HG02870 (cell line): ENCODE measurements around the gene HRK.

Experiments
- ATAC-seq: cut with Tn5 transposase; IDR thresholded peaks from one replicate; pipeline ENCODE4 v1.9.1; 2021; ENCODE audit warnings: mild to moderate bottlenecking, moderate library complexity; ENCODE audit not compliant: unreplicated experiment

Gene HRK

DNA sequence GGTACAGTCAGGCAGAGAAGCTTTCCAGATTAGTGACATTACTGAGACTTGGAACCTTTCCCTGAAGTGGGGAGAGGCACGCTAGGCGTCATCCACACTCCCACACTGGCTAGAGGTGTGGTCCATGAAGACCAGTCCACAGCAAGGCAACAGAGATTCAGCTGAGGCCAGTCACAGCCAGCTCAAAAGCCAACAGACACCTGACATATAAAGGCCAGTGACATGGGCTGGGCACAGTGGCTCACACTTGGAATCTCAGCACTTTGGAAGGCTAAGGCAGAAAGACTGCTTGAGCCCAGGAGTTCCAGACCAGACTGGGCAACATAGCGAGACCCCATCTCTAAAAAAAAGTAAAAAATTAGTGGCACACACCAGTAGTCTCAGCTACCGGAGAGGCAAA, 10.9 kb downstream of the HRK start:
- no peak for ATAC-seq

DNA sequence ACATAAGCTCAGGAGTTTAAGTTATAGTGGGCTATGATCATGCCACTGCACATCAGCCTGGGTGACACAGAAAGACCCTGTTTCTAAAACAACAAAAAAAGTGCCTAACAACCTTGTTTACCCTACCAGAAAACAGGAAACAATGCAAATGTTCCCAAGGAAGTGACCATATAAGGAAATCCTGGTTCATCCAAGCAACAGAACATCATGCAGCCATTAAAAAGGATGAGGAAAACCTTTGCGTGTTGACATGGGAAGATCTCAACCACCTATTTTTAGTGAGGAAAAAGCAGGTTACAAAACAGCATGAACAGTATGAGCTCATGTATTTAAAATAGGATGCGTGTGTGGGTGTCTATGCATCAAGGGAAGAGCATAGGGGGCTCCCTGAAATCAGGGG, 13.7 kb downstream of the HRK start:
- ATAC-seq, result no peak

DNA sequence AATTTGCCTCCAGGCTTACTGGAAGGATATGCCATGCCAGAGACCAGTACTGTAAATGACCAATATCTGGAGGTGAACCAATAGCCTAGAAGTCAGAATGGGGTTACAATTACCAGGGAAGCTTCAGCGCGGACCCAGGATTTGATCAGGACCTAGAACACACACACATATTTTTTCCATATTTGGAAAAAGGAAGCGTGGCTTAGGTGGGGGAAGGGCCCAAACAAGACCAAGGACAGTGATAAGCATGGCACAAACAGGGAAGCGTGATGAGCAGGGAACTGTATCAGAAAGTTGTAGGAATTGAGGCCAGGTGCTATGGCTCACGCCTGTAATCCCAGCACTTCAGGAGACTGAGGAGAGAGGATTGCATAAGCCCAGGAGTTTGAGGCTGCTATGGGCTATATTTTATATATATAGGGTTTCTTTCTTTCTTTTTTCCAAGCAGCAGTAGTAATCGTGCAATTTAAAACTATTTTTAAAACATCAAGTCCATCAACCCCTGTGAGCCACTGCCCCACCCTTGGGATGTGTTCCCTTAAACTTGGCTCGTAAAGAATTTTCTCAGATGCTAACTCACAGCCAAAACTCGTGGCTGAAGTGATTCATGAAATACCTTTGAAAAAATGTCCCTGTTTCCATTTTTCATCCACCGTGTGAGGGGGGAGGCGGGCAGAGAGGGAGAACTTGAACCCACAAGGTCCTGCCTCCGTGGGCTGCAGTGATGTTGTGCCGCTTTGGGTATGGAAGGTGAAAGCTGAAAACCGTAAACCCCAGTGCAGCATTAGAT, 16.7 kb downstream of the HRK start:
- no peak for ATAC-seq

DNA sequence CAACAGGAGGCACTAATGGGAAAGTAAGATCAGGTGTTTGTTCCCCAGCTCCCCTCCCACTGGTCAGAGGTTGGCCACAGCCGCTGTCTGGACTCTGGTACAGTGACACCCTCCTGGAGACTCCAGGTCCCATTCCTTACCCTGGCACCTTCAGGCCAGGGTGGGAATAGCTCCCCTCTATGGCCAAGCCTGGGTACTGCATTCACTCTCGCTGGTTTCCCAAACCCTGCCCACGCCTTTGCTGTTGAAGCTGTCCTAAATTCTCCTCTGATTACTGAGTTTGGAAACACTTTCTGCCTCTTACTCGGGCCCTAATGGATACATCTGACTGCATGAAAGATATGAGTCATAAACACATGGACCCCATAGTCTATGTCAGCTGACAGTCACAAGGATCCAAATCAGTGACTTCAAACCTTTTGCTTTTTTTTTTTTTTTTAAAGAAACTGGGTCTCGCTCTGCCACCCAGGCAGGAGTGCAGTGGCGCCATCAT, 17.9 kb downstream of the HRK start:
- no peak for ATAC-seq

DNA sequence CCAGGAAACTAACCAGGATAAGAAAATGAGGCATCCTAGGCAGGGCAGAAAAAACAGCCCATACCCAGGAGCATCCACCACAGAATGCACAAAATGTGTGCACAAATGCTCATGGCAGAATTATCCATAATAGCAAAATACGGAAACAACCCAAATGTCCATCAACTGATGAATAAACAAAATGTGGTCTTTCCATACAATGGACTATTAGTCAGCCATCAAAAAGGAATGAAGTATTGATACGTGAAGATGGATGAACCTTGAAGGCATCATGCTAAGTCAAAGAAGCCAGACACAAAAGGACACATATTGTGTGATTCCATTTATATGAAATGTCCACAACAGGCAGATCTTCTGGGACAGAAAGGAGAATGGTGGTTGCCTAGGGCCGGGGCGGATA, 19.1 kb downstream of the HRK start:
- no peak for ATAC-seq

DNA sequence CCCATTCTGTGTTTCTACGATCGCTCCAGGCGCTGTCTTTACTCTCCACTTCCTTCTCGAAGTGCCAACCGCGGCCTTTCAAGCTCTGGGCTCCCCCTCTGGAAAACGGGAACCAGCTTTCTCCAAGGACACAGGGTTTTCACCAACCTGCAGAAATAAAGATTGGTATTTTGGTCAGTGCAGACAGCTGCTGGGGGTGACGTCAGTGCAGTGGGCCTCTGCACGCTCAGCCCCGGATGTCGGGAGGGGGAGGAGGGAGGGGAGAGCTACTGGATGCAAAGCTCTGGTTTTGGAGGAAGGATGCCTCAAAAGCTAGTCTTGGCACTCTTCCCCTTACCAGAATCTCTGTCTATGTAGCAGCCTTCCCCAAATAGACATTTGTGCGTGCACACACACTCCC, 19.9 kb downstream of the HRK start:
- peak; percentile 70 for ATAC-seq

DNA sequence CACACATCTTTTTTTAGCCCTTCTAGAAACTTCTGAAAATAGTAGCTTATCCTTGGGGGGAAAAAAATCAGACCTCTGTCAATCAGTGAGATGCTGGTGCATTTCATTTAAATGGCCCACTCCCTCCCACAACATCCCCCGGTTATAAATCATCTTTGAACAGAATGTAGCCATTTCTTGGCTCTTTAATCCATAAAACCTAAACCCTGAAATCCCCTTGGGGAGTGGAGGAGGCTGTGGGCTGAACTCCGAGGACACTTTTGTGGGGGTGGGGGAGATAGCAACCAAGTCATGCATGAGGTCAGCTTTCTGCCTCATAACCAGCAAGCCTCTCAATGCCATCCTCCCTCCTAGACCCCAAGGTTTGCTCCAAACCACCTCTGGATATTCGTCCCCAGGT, 21.0 kb downstream of the HRK start:
- no peak for ATAC-seq

DNA sequence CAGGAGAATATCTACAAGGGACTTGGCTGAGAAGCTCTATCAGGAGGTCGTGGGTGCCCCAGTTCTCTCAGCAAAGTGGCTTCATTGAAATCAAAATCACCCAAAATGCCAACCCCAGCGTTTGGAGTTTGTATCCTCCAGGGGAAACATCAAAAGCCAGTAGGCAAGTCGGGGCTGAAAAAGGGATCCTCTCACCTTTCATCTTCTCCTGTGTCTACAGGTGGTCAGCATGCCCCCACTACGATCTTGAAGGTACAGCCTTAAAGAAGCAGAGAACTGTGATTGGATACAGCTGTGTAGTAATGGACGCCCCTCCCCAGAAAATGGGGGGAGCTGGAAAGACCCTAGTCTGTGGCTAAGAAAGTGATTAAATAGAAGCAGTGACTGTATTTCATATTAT, 22.2 kb downstream of the HRK start:
- ATAC-seq, result no peak

DNA sequence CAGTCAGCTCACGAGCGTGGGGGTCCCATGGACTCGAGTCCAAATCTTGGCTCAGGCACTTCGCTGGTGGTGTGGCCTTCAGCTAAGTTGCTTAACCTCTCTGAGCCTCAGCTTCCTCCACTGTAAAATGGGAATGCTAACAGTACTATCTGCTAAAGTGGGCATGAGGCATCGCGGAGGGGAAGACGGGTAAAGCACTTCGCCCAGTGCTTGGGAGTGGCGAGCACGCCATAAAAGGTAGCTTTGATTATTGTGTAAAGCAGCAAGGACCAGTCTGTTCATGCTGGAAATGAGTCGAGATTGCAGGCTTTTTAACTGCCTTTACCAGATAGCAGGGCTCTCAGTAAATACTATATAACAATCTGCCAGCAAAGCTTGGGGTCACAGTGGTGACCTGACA, 24.5 kb downstream of the HRK start:
- ATAC-seq, result no peak

DNA sequence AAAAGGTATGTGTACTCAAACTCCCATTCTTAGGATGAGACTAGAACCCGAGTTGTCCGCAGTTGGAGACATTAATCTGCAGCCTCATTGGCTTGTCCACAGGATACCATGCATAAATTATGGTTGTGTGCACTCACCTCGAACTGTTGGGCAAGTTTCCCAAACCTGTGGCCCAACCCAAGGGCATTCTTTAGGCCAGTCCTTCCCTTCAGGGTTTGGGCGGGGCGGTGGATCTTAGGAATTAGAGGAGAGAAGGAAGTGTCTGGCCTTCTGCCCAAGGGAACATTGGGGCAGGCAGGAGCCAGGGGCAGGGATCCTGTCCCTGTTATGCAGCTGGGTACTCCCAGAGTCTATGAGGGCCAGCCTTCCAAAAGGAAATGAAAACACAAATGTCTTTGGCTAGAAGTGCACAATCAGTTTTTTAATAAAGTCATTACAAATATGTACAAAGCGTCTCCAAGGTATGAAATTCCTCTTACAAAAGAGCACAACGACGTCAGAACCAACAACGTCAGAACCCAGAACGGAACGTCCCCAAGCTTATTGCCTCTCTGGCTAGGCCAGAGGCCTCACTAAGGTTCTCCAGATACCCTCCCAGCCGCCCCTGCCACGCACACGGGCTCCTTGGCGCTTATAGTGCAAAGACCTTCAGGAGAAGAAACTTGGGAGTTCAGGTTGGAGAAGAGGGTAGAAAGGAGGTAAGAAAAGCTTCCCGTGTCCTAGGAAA, 25.3 kb downstream of the HRK start:
- ATAC-seq, result no peak

DNA sequence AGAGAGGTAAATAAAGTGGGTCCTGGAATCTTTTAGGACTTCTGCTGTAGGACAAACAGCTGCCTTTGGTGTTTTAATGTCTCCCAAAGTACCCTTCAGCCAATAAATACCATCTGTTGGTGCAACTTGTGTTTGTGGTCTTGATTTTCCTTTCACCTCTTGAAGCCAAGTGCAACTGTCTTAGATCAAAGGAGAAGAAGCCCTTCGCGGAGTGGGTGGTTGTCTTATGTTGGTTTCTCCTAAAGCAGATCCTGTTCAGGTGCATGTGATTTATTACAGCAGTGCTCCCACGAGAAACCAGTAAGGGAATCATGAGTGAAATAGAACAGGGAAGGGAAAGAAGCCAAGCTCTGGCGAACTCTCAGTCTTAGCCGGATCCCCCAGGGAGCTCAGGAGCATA, 27.7 kb downstream of the HRK start:
- no peak for ATAC-seq

DNA sequence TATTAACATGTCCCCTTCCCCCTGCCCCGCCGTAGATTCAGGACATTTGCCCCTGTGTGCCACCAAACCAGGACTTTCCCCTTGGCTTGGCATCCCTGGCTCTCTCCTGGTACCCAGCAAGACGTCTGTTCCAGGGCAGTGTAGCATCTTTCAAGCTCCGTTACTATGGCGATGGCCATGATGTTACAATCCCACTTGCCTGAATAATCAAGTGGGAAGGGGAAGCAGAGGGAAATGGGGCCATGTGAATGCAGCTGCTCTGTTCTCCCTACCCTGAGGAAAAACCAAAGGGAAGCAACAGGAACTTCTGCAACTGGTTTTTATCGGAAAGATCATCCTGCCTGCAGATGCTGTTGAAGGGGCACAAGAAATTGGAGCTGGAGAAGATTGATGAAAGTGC, 28.9 kb downstream of the HRK start:
- ATAC-seq, result no peak

DNA sequence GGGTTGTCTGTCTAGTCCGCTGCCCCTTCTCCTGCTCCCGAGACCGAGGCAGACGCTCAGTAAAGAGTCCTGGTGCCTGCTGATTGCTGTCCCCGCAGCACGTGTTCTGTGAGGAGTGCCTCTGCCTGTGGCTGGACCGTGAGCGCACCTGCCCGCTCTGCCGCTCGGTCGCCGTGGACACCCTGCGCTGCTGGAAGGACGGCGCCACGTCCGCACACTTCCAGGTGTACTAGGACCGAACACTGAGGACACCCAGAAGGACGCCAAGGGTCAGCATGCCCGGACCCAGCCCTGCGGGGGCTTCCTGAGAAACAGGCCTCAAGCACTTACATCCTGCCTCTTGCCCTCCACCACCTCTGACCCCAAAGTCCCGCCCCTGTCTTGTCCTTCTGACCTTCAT, 32.0 kb downstream of the HRK start:
- no peak for ATAC-seq

DNA sequence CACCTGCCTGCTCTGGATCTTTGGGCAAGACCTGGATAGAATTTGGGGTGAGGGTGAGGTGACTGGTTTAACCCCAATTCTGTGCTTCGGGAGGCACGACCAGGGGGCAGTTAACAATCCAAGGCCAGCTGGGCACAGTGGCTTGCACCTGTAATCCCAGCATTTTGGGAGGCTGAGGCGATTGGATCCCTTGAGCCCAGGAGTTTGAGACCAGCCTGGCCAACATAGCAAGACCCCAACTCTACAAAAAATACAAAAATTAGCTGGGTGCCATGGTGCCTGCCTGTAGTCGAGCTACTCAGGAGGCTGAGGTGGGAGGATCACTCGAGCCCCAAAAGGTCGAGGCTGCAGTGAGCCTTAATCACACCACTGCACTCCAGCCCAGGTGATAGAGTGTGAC, 38.2 kb downstream of the HRK start:
- no peak for ATAC-seq

DNA sequence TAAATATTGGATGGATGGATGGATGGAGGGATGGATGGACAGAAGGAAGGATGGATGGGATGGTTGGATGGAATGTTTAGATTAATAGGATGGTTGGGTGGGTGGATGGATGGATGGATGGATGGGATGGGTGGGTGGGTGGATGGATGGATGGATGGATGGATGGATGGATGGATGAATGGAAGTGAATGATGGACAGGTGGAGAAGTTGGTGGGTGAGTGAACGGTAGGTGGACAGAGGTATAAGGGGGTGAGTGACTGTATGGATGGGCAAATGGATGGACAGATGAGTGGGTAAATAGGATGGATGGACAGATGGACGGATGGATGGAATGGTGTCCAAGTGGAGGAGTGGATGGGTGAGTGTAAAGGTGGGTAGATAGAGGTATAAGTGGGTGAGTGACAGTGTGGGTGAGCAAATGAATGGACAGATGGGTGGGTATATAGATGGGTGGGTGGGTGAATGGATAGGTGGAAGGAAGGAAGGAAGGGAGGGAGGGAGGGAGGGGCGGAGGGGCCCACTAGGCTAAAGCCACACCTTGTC, 41.9 kb downstream of the HRK start:
- no peak for ATAC-seq

DNA sequence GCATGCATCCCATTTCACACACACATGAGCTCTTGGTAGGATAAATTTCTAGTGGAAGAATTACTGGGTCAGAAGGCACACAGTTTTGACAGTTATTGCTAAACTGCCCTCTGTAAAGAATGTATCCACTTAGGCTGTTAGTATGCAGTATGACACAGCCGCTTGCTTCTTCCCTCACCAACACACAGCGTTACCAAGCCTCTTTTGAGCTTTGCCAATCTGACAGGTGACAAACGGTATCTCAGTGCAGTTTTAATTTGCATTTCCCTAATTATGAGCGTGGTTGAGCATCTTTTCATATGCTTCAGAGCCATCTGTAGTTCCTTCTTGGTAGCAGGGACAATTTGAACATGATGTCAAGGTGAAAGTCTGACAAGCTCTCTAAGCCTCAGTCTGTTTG, 42.9 kb downstream of the HRK start:
- ATAC-seq, result no peak

DNA sequence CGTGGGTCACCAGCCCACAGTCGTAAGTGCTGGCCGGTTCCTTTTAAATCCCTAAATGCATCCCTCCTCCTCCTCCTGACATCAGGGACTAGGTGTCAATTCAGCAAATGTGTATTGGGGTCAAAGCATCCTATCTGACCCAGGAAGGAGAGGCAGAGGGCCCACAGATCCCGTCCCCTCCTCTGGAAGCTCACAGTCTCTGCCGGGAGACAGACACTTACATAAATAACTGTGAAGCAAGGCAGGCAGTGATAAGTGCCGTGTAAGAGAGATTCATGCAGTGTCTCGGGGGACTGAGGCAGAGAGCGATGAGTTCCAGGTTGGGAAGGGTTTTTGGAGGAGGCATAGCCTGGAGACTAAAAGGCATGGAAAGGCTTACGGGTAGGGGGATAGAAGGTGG, 44.1 kb downstream of the HRK start:
- no peak for ATAC-seq

DNA sequence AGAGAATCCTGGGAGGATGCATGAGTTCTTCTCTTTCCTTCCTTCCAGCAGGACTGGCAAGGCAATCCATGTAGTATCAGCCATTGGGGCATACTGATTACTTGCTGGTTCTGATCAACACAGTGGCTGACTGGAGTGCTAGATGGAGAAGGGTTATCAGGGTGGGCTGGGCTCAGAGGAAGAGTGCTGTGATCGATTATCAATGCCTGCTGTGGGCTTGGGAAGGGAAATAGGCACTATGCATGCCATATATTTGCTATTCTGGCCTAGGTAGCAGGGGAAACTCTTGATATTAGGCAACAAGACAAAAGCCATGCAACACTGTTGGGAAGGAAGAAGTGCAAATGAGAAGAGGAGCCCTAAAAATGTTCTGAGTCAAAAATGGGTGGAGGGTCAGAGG, 45.8 kb downstream of the HRK start:
- no peak for ATAC-seq

DNA sequence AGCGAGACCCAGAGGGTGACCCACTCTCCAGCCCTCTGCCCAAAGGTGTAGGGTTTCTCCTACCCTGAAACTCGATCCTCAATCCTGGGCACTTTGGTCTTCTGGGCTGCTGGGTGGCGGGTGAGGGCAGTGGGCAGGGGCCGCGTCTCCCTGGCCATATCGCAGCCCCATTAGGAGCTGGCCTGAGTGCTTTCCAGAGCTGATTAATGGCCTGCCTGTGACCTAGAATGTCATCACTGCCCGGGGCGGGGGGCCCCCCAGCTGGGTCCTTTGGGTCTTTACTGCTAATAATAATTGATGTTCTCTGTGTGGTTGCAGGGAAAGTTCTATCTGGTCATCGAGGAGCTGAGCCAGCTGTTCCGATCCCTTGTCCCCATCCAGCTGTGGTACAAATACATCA, 47.8 kb downstream of the HRK start:
- ATAC-seq, result no peak

DNA sequence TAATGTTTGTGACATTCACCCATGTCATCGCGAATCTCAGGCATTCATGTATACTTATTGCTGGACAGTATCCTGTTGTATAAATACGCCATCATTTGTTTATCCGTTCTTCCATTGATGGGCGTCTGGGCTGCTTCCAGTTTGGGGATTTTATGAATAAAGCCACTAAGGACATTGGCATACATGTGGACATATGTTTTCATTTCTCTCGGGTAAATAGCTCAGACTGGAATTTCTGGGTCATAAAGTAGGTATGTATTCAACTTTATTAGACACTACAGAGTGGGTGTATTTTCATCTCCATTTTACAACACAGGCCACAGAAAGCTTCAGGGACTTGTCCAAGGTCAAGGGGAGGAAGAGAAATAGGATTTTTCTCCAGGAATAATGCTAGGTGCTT, 48.9 kb downstream of the HRK start:
- no peak for ATAC-seq

DNA sequence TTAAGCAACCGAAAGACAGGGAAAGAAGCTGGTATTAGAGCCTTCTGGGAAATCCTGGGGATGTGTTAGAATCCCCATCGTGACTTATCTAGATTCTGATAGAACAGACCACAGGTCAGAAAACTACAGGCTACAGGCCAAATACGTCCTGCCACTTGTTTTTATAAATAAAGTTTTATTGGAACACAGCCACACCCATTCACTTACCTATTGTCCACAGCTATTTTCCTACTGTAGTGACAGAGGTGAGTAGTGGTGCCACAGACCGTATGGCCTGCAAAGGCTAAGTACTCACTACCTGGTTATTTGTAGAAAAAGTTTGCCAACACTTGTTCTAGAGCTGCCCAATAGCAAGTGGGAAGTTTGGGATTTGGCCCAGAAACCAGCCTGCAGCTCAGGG, 53.8 kb downstream of the HRK start:
- no peak for ATAC-seq

DNA sequence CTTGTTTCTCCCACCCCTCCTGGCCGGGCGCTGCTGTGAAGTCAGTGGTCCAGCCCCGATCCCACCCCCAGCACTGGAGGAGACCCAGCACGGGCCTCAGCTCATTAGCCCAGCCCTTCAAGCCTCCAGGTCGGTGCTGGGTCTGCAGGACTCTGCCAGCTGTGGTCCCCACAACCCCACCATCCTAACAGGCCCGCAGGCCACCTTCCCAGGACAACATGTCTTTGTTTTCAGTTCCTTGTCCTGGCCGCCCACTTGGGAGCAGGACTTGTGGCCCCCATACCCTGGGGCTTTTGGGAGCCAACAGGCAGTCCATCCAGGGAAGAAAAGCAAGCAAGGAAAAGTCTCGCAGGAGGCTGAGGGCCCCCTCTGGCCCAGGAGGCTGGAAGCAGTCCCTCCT, 60.0 kb downstream of the HRK start:
- no peak for ATAC-seq
